Measurements from ENCODE around the gene LANCL2.

GRCh38 chr7:55439627-55440026 is 74.5 kb downstream of the LANCL2 start:
- no peak for TF ChIP-seq CTCF (IDR thresholded peaks at IDR 0.05; ENCODE audit: insufficient read depth, low read length, poor library complexity, severe bottlenecking)
- TF ChIP-seq EZH2phosphoT487 (conservative IDR thresholded peaks at IDR 0.05; ENCODE audit: low read length) = no peak

Data from SU-DHL-6 (cell line).